Duodenal mucosa (tissue), 2 donors: ENCODE measurements around the gene C14orf180.

Source experiments
- H3K27ac ChIP-seq: one replicate; pipeline ENCODE4 v1.7.0; 2013; ENCODE audit warnings: low read depth, low read length
- H3K27me3 ChIP-seq, 2 donors: one replicate each; pipeline ENCODE4 v1.7.0; 2013; ENCODE audit warnings: low read length in 2 of 2, control low read depth in 1 of 2; ENCODE audit not compliant: insufficient read depth in 2 of 2, control insufficient read depth in 1 of 2
- H3K36me3 ChIP-seq, 2 donors: one replicate each; pipeline ENCODE4 v1.7.0; 2013; ENCODE audit warnings: low read length in 2 of 2, control low read depth in 1 of 2; ENCODE audit not compliant: insufficient read depth in 2 of 2, control insufficient read depth in 1 of 2
- H3K4me1 ChIP-seq, 2 donors: one replicate each; pipeline ENCODE4 v1.7.0; 2013; ENCODE audit warnings: low read length in 2 of 2, control low read depth in 1 of 2; ENCODE audit not compliant: insufficient read depth in 2 of 2, control insufficient read depth in 1 of 2
- H3K4me3 ChIP-seq, 2 donors: one replicate each; pipeline ENCODE4 v1.7.0; 2013; ENCODE audit warnings: low read length in 2 of 2, low read depth in 1 of 2
- H3K9ac ChIP-seq, 2 donors: one replicate each; pipeline ENCODE4 v1.7.0; 2013; ENCODE audit warnings: low read length in 2 of 2, low read depth in 1 of 2
- H3K9me3 ChIP-seq, 2 donors: one replicate each; pipeline ENCODE4 v1.7.0; 2013; ENCODE audit warnings: low read length in 2 of 2, control low read depth in 1 of 2; ENCODE audit not compliant: control insufficient read depth in 1 of 2

C14orf180 gene

GRCh38 chr14:104579507-104579906 lies at the start of gene C14orf180:
Gene C14orf180, plus strand, starts transcription at chr14:104579764. Its CDS starts 6,667 bp downstream, at chr14:104586431.
- H3K27me3 ChIP-seq, result peaks cover 0 to 4% of the 10 kb centered on the region in 2 donors
- H3K4me3 ChIP-seq, result no peak within 1 kb of the TSS
- no peak within 1 kb of the TSS for H3K27ac ChIP-seq

GRCh38 chr14:104530646-104531045 lies 48.9 kb upstream of the C14orf180 start:
- Histone ChIP-seq H3K9me3 (peaks cover 6 to 10% of the 10 kb centered on the region in 2 donors), H3K4me3 (no peak overlapping the region), H3K27me3 (no peaks in the 10 kb centered on the region), H3K4me1 (no peaks in the 10 kb centered on the region), H3K9ac (no peak overlapping the region), H3K36me3 (no peaks in the 10 kb centered on the region), H3K27ac (no peak overlapping the region)

More at GRCh38 chr14:104579507-104579906, at the start of gene C14orf180:
- no peaks in the 10 kb centered on the region for H3K9me3 ChIP-seq
- peaks cover 24 to 30% of the 10 kb centered on the region in 2 donors for H3K4me1 ChIP-seq
- no peak within 1 kb of the TSS for H3K9ac ChIP-seq
- H3K36me3 ChIP-seq, result no peaks in the 10 kb centered on the region

GRCh38 chr14:104531421-104532190 lies 48.0 kb upstream of the C14orf180 start:
- Histone ChIP-seq H3K27me3 (no peaks in the 10 kb centered on the region), H3K9ac (no peak overlapping the region), H3K4me1 (no peaks in the 10 kb centered on the region), H3K4me3 (no peak overlapping the region), H3K27ac (no peak overlapping the region), H3K9me3 (peaks cover 6 to 10% of the 10 kb centered on the region in 2 donors), H3K36me3 (no peaks in the 10 kb centered on the region)

- Histone ChIP-seq H3K36me3 (no peaks in the 10 kb centered on the region), H3K4me1 (no peaks in the 10 kb centered on the region), H3K27me3 (peaks cover 0 to 3% of the 10 kb centered on the region in 2 donors), H3K9me3 (peaks cover 6 to 8% of the 10 kb centered on the region in 2 donors), H3K27ac (no peak overlapping the region), H3K9ac (no peak overlapping the region), H3K4me3 (no peak overlapping the region)
These were observed 47.4 kb upstream of the C14orf180 start for GRCh38 chr14:104532191-104532555.

- Histone ChIP-seq H3K9me3 (no peaks in the 10 kb centered on the region), H3K27ac (no peak overlapping the region), H3K36me3 (no peaks in the 10 kb centered on the region), H3K4me1 (no peaks in the 10 kb centered on the region), H3K27me3 (peaks cover 0 to 3% of the 10 kb centered on the region in 2 donors), H3K4me3 (no peak overlapping the region), H3K9ac (no peak overlapping the region)
These were observed 45.5 kb upstream of the C14orf180 start for GRCh38 chr14:104534036-104534435.

- Histone ChIP-seq H3K4me1 (no peaks in the 10 kb centered on the region), H3K36me3 (no peaks in the 10 kb centered on the region), H3K27me3 (peaks cover 0 to 3% of the 10 kb centered on the region in 2 donors), H3K9me3 (no peaks in the 10 kb centered on the region), H3K9ac (no peak overlapping the region), H3K27ac (no peak overlapping the region), H3K4me3 (no peak overlapping the region)
These were observed 42.5 kb upstream of the C14orf180 start for GRCh38 chr14:104536942-104537612.

GRCh38 chr14:104537613-104537988 lies 42.0 kb upstream of the C14orf180 start:
- Histone ChIP-seq H3K27me3 (peaks cover 0 to 3% of the 10 kb centered on the region in 2 donors), H3K4me3 (no peak overlapping the region), H3K9me3 (no peaks in the 10 kb centered on the region), H3K27ac (no peak overlapping the region), H3K36me3 (no peaks in the 10 kb centered on the region), H3K4me1 (no peaks in the 10 kb centered on the region), H3K9ac (no peak overlapping the region)

- no peak overlapping the region for H3K27ac ChIP-seq
- peaks cover 6 to 16% of the 10 kb centered on the region in 2 donors for H3K27me3 ChIP-seq
- H3K9ac ChIP-seq, result no peak overlapping the region
- H3K36me3 ChIP-seq, result no peaks in the 10 kb centered on the region
- no peaks in the 10 kb centered on the region for H3K4me1 ChIP-seq
- no peaks in the 10 kb centered on the region for H3K9me3 ChIP-seq
- no peak overlapping the region for H3K4me3 ChIP-seq
These were observed 37.6 kb upstream of the C14orf180 start for GRCh38 chr14:104541905-104542465.

GRCh38 chr14:104542871-104543830 lies 36.4 kb upstream of the C14orf180 start:
- Histone ChIP-seq H3K27me3 (peaks cover 5 to 16% of the 10 kb centered on the region in 2 donors), H3K9ac (no peak overlapping the region), H3K4me3 (no peak overlapping the region), H3K4me1 (no peaks in the 10 kb centered on the region), H3K27ac (no peak overlapping the region), H3K9me3 (no peaks in the 10 kb centered on the region), H3K36me3 (no peaks in the 10 kb centered on the region)
